CD4-positive, alpha-beta T cell treated with Interleukin-15 for 1 hour (primary cell): ENCODE measurements around the gene RFTN1.

Experiments
- DNase-seq: peaks from one replicate; pipeline ENCODE4 v3.0.0-alpha.2; 2020

The RFTN1 gene

DNA sequence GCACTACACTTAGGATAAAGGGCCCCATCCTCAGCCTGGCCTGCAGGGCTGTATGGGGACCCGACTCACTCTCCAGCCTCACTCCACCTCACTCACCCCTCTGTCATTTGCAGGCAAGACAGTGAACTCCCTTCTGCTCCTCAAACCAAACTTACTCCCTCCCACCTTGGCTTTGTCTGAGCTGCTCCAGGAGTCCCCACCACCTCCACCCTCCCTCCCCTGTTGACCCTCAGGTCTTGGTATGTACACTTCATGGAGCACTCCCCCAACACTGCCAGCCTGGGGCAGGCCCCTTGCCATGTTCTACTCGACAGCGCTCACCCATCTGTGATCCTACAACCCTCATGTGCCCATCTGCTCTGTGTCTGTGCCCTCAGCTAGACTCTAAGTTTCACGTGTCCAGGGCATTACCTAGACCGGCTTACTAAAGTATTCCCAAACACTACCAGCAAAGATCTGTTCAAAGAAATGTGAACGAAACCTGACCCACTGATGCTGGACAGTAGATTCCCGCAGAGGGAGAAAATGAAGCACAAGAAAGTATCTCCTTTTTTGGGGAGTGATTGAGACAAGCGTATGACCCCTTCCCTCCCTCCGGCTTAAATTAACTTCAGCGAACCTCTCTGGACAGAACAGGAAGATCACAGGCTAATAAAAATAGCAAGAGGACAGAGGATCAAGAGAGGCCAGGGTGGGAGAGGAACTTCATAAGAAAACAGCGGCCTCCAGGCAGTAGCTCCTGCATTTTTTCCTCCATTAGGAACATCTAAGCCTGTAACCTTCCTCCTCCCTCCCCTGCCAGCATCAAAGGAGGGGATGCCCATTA lies 113.2 kb downstream of the RFTN1 start:
- DNase-seq: no peak

DNA sequence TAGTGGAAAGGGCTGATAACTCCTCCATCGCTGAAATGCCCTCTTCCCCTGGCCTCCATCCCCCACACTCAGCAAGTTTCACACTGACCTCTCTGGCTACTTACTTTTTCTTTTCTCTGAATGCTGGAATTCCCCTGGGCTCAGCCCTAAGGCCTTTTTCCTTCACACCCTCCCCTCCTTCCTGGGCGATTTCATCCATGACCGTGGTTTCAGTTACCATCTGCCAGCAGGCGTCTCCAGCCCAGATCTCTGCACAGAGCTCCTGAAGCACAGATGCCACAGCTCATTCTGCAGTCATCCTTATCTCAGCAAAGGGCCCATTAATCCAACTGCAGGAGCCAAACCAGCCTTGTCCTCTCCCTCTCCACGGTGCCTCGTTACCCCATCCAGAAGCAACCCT lies 114.0 kb downstream of the RFTN1 start:
- DNase-seq: no peak

DNA sequence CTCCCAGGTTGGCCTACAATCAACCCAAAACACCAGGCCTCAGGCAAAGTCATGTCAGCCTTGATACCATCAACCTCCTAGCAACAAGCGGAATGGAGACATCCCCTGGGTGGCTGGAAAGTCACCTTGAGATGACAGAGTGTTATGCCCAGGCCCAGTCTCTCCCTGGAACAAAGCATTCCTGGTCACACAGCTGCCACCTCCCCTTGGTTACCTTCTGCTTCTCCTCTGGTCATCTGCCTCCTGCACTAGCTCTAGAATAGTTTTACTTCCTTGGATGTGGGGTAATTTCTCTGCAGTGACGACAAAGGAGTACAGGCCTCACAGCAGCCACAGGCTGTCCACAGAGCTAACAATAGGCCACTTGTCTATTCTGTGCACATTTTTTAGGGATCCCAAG lies 114.9 kb downstream of the RFTN1 start:
- DNase-seq: no peak

DNA sequence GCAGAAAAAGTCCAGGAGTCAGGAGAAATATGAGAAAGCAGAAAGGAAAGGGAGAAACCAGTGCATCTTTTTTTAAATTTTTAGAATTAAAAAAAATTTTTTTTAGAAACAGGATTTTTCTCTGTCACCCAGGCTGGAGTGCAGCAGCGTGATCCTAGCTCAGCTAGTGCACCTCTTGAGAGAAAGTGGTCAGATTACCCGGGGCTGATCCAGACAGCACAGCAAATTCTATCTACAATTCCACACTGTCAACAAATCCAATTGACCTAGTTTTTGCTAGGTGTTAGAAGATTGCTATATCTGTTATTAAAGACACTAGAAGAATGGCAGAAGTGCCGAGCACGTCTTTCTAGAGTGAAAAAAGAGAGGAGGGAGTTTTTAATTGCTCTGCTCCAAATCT lies 117.3 kb downstream of the RFTN1 start:
- DNase-seq: no peak

DNA sequence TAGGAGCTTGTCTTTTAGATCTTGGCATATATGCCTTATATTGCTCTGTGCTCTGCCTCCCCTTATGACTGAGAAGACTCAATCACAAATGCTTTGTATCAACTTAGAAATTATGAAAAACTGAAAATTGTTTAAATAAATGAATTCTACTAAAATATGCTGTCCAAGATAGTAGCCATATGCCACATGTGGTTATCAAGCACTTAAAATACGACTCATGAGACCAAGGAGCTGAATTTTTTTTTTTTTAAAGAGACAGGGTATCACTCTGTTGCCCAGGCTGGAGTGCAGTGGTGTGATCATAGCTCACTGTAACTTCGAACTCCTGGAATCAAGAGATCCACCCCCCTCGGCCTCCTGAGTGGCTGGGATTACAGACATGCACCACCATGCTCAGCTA lies 118.3 kb downstream of the RFTN1 start:
- DNase-seq: no peak

DNA sequence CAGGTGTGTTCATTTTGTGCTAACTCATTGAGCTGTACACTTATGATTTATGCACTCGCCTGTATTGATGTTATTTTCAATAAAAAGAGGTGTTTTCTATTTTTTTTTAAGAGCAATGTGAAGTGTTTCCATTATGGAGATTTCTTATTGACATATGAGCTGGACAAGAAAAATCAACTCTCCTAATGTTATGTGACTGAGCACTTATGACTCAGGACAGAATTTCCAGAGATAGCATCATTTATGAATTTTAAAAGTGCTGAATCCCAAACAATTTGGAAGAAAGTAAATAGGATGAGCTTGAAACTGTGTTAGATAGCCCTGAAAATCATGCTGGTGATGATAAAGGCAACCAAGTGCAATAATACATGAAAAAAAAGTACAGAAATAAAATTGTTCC lies 118.9 kb downstream of the RFTN1 start:
- DNase-seq: no peak

DNA sequence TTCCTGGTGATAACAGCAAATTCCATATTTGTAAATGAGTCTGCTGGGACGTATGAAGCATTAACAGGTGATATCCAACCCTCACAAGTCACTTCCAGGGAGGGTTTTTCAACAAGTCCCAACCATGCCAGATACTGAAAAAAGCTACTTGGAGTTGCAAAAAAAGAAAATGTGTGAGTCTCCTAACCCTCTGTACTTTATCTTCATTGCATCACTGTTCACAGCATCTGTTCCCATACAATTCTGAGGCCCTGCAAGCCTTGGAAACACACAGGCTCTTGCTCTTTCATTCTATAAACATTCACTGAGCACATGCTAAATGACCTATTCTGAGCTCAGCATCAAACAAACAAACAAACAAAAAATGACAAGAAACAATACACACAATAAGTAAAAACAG lies 120.8 kb downstream of the RFTN1 start:
- no peak for DNase-seq

DNA sequence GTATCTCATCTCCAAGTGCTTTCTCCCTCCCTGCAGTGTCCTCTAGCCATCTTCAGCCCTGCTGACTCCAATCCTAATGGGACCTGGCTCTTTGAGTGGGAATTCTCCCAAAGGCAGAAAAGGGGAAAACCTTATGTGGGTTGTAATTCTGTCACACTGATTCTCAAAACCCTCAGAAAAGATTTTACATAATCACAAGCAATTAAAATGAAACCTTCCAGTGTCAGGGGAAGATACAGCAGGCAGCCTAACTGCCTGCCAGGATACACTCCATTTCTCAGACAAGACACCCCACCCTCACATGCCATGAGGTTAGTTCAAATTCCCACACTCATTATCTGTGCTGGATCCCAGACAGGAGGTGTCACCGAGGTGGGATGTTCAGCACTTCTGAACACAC lies 121.4 kb downstream of the RFTN1 start:
- DNase-seq: no peak

DNA sequence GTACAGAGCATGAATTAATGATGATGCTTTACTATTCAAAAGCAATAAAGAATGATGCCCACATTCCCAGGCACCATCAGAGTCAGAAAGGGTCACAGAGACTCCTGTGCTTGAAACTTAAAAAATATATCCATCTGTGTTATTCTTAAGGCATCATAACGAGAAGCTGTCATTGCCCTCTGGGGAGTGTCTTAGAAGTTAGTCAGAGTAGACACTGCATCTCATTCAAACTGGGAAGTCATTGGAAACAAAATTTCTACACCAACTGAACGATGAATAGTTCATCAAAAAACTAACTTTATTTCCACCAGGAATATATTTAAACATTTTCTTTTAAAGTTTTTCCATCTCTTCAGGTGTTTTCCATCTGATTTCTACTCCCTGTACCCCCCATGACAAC lies 122.9 kb downstream of the RFTN1 start:
- no peak for DNase-seq

DNA sequence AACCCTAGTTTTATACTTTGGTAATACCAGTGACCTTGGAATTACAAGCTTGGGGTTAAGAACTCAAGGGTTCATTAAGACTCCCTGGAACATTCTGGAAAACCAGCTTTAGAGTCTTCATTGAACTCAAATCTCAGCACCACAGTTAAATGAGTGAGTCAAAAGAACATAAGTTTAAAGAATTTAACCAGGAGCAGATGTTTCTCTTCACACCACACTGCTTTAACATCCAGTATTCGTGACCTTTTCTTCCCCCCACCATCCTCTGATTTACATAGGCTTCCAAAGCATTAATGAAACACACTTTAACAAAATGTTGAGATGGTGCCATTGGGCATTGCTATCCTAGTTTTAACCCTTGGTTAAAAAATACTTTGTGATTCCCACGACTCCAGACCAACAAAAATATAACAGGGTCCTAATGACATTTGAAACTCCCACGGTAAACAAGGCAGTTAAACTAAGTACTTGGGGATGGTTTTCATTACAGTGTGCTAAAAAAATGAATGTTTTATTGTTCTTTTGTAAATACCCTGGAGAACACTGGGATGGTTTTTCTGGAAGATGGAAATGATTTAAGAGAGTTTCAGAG lies 124.6 kb downstream of the RFTN1 start:
- no peak for DNase-seq

DNA sequence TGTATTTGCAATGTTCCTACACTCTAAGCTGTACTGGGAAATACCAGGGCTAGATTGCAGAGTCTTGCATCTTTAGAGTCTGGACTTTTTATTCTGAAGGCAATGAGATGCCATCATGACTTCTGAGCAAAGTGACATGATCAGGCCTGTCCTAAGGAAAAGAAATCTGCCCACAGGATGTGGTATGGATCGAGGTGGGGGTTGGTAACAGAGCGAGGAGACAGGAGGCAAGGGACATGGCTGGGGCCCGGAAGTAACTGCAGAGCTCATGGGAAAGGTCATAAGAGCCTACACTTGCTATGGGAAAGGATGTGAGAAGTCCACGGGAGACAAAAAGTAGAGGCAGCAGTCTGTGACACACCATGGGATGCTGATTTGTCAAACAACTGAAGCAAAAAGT lies 126.9 kb downstream of the RFTN1 start:
- no peak for DNase-seq

DNA sequence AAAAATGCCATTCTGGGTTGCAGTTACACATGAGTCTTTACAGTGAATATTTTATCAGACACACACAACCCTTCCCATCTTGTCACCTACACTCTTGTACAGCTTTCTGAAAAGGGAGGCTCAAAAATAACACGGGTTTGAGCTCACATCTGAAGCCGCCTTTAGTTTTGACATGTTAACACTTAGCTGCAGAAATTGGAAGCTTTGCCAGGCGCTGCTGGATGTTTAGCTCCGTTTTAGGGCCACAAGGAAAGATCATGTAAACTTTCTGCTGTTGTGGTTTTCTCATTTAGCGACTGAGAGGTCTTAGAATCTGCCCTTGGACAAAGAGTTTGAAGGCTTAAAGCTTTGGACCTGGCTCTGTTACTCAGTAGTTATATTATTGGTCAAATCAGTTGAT lies 128.3 kb downstream of the RFTN1 start:
- DNase-seq: no peak

DNA sequence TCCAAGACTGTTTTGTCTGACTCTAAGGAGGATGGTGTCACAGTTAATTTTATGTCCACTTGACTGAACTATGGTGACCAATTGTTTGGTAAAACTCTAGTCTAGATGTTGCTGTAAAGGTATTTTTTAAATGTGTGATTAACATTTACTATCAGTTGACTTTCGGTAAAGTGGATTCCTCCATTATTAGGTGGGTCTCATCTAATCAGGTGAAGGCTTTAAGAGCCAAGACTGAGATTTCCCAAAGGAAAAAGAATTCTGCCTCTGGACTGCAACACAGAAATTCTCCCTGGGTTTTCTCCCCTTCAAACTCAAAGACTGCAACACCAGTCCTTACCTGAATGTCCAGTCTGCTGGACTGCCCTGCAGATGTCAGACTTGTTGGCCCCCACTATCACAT lies 129.6 kb downstream of the RFTN1 start:
- DNase-seq: no peak

DNA sequence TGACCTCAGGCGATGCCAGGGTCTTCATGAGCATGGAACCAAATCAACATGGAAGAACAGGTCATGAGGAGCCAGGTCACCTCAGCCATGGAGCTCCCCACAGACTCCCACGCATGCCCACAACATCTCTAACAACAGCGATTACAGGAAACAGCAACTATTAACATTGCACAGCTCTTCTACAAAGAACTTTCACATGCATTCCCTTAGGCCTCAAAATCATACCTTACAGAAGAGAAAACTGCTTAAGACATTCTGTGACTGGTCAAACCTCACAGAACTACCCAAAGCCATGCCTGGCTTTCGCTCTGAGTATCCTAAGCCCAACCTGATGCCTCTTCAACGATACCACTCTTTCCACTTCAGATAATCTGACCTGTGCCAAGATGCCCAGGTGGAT lies 130.7 kb downstream of the RFTN1 start:
- no peak for DNase-seq

DNA sequence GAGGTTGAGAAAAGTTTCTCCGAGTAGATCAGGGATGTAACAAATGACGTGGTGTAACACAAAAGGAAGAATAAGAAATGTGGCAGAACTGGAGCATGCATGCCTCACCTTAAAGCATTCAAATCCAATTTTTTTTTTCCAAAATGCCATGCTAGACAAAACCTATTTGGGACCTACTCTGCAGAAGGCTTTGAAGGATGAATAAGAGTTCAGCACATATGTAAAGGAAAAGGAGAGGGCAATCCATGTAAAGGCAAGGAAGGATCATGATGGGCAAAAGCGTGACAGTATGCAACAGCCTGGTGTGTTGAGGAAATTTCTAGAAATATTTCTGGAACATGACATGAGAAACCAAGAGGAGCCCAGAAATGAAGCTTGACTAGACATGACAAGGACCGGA lies 132.1 kb downstream of the RFTN1 start:
- no peak for DNase-seq

DNA sequence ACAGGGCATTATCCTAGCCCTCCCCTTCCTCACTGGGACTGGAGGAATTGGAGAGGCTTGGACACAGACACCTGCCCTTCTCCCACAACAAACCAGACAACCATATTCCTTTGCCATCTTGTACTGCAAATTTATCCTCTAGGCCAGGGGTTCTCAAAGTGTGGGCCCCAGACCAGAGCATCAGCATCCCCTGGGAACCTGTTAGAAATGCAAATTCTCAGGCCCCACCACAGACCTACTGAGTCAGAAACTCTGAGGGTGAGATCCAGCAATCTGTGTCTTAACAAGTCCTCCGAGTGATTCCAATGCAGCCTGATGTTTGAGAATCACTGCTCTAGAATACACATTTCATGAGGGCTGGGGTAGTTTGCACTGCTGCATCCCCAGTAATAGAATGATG lies 133.1 kb downstream of the RFTN1 start:
- no peak for DNase-seq

DNA sequence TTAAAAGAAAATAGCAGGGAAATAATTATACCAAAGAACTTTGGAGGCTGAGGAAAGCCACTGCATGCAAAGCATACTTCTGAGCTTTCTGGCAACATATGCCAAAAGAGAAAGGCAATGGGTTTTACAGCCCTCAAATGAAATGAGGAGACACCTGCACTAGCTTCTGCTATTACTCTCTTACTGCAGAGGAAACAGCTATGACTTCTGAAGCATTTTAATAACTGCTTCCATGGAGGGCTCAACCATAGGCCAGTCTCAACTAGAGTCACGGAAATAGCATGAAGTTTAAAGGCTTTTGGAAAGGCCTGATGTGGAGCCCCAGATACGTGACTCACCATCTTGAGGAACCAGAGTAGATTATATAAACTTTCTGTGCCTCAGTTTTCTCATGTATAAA lies 133.7 kb downstream of the RFTN1 start:
- no peak for DNase-seq

DNA sequence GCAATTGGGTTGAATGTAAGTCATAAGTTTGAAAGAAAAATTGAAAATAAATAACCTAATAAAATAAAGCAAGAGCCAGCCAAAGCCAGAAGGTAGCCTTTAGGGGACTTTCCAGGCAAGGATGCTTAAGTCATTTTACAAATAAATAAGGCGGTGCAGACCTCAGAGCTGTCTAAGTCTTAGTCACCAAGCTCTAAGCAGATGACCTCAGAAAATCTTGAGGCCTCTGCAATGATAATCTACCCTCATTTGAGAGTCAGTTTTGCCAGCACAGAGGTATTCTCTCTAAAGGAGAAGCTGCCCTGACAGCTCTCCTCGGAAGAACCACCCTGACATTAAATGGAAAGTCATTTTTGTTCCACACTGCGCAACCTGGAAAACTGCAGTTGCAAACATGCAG lies 134.6 kb downstream of the RFTN1 start:
- no peak for DNase-seq

DNA sequence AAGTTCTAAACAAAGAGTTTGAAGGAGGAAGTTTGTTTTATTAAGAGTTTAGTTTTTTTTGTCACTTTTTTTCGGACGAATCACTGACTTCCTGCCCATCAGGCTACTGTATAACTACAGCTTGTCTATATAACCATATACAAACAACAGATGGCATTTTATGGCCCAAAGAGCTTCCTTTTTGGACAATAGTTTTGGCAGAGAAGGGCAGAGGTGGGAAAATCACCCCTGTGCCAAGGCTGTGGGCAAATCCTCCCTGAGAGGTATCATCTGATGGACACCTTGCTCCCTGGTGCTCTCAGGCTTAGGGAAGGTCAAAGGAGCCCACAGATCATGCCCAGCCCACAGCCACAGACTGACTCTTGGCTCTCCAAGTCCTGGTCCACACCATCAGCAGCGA lies 135.1 kb downstream of the RFTN1 start:
- no peak for DNase-seq

DNA sequence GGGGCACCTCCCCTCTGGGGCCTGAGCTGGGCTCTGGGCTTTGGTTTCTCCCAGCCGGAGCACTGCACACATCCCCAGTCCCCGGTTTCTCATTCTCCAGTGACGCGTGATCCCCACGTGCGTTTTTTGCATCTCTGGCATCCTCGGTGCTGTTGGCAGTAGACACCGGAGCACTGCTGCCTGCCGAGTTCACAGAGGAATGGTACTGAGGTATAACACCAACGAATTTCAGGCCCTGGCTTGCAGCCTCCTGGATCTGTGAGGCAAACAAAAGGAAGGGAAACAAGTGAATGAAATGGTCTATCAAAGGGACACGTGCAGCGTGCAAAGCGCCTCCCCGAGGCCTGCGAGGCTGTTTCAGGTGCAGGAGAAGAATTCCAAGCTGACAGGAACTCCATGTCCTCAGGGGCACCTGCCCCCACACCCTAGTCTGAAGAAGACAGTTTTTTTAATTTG lies 135.6 kb downstream of the RFTN1 start:
- DNase-seq: no peak

DNA sequence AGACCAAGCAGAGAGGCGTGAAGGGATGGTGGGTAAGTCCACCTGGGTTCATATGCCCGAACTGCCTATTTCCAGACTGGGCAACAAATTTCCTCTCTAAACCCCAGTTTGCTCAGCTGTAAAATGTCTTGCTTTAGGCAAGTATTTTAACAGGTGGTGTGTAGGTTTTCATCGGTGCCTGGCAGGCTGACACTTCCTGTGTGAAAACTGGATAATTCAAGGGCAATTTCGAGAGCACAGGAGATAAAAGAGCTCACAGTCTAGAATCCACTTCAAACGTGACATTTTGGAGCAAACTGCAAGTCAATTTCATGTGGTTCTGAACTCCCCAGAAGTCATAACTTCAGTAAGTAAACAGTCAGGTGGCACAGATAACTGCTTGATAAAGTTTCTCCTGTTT lies 136.3 kb downstream of the RFTN1 start:
- DNase-seq: peak; percentile 20

DNA sequence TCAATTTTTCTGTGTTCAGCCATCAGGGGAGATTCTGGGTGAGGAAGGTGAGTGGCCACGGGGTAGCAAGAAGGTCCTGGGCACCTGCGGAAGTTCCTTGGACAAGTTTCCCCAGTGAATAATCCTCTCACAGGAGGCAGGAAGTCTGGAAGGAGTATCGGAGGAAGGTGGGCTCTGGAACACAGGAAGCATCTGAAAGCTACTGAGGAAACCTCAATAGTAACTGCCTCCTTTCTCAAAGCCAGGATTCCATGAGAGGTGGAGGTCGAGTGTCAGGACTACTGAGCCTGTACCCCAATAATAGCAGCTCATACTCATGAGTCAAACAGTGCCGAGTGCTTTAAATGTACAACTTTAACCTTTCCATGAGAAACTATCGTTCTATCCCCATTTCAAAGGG lies 137.6 kb downstream of the RFTN1 start:
- no peak for DNase-seq

DNA sequence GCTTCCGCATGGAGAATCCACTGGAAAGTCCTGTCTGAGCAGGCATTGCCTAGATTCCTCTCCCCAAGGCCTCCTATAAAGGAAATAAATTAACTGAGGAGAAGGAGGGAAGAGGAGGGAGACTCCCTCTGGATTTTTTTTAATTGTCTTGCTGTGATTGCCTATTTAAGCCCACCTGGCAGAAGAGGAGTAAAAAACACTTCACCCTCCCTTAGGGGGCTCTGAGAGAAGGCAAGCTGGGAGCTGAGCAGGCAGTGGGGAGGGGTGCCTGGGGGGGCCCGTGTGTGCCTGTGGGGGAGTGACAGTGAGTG lies 138.6 kb downstream of the RFTN1 start:
- DNase-seq: no peak

DNA sequence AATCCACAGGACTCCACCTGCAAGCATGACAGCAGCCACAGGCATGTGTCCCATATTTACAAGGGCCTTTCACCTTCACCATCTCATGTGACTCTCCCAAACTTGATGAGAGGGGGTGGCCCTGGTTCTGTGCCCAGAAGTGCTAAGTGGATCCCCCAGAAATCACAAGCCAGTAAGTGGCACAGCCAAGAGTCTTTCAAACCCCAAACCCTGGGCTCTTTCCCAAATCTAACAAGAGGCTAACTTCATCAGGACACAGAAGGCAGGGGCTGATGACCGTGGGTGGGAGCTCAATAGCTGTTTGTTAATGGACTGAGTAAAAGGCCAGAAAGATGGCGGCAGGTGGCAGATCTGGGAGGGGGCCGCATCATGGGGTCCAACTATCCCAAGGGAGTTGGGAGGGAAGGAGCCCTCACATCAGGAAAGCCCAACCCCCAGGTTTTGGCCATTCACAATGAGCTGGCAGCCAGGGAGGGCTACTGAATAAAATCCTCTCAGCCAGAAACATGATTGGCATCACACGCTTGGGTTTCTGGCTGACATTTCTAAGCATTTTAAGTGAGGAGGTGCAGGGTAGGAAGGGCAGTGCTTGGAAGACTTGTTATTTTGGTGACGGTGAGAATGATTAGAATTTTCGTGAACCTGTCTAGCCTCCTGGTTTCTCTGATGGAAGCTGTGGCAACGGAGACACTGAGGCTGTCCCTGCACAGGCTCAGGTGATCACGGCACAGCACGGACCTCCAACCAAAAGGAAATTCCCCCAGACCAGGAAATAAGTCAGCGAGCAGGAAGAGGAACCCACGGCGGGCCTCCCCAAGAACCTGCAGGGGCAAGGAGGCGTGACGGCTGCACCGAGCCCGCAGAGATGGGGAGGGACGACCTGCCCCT lies 139.2 kb downstream of the RFTN1 start:
- DNase-seq: peak; percentile 47
